HG03175 (cell line): Measurements from ENCODE around the gene MAP2K2.

Experiments used
- ATAC-seq: cut with Tn5 transposase; IDR thresholded peaks from one replicate; pipeline ENCODE4 v1.9.1; 2021; ENCODE audit warnings: mild to moderate bottlenecking, moderate library complexity; ENCODE audit not compliant: unreplicated experiment

MAP2K2 gene

DNA sequence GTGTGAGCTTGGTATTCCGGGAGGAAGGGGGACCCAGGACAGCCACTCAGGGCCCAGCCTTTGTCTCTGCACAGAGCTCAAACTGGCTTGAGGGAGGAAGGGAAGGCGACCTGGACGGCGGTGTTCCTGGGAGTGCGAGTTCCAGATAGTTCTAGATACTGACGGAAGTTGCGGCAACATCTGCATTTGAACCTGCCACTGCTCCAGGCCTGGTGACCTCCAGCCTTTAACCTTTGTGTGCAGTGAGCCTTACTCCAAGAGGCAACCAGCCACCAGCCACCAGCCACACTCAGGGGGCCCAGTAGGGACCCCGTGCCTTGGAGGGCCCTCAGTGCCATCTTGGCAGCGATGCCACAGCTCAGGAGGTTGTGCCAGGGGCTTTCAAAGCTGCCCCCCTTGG is 41.8 kb downstream of the MAP2K2 start:
- ATAC-seq = no peak

DNA sequence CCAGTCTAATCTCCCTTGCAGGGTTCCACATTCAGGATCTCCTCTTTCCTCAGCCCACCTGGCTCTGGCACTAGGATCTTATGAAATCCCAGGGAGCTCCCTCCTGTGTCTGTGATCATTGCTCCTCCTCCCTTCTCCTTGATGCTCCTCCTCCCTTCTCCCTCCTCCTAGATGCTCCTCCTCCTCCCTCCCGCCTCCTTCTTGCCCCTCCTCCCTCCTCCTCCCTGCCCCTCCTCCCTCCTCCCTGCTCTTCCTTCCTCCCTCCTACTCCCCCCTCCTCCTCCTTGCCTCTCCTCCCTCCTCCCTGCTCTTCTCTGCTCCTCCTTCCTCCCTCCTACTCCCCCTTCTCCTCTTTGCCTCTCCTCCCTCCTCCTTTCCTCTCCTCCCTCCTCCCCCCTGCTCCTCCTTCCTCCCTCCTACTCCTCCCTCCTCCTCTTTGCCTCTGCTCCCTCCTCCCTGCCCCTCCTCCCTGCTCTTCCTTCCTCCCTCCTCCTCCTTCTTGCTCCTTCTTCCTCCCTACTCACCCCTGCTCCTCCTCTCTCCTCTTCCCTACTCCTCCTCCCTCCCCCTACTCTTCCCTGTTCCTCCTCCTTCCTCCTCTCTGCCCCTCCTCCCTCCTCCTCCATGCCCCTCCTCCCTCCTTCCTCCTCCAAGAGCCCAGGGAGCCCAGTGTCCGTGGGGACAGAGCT is 42.3 kb downstream of the MAP2K2 start:
- ATAC-seq = no peak

DNA sequence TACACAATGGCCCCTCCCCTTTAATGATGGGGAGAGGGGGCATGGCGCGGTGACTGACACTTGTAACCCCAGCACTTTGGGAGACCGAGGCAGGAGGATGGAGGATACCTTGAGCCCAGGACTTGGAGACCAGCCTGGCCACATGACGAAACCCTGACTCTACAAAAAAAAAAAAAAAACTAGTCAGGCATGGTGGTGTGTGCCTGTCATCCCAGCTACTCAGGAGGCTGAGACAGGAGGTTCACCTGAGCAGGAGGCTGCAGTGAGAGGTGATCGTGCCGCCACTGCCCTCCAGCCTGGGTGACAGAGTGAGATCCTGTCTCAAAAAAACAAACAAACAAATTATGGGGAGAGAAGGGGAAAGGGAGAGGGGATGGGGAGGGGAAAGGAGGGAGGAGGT is 43.4 kb downstream of the MAP2K2 start:
- no peak for ATAC-seq

DNA sequence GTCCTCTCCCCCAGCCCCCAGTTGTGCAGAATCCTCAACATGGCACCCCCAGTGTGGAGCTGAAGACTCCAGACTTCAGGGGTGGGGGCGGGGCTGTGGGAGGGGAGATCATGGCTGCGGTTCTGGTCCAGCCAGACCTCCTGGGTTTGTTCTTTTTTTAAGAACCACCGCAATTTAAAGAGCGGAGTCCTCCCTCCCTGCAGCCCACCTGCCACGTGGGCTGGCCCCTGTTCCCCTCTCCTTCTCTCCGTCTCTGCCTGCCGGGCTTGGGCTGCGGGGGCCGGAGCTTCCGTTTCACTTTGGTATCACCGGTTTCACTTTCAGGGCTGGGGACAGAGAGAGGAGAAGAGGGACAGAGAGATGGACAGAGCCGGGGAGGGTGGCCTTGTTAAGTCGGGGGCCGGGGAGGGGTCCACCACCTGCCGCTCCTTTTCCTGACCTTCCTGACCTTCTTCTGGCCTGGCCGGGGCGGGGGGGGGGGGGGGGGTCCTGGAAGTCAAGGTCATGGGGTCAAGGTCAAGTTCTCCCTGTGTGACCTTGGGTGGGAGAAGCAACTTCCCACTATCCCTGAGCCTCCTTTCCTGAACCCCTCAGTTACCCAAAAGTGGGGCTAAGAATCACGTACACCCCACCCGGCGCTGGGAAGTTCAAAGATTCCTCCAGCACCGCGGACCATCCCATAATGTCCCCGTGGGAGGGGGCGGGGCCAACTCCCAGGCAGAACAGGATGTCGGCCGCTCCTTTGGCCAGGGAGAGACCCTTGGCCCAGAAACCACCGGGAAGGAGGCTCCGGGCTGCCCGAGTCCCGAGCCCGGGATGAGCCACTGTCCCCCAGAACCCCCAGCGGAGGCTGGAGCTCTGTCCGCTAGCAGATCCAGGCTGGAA is 45.9 kb downstream of the MAP2K2 start:
- peak; percentile 56 for ATAC-seq

DNA sequence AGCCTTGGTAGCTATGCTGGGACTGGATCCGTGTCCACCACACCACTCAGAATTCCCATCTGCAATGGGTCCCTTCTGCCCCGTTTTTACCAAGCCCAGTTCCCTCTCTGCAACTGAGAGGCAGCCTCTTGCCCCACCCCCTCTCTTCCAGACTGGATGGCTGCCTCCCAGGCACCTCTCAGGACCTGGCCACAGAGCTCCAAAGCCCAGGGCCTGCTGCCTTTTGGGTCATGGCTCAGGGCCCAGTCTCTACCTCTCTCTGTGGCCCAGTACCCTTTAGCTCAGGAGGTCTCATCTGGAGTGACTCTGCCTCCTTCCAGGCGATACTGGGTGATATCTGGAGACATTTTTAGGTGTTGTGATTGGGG is 46.9 kb downstream of the MAP2K2 start:
- ATAC-seq = no peak

DNA sequence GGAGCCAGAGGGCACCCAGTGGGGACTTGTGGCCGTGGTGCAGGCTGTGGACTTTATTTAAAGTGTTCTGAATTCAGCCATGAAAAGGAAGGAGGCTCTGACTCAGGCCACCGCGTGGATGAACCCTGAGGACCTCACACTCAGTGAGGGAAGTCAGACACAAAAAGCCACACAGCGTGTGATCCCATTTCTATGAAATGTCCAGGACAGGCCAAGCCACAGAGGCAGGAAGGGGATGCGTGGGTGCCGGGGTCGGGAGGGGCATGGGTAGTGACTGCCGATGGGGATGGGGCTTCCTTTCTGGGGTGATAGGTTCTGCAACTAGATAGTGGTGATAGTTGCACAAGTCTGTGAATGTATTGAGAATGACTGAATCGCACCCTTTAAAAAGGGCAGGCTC is 48.5 kb downstream of the MAP2K2 start:
- no peak for ATAC-seq

DNA sequence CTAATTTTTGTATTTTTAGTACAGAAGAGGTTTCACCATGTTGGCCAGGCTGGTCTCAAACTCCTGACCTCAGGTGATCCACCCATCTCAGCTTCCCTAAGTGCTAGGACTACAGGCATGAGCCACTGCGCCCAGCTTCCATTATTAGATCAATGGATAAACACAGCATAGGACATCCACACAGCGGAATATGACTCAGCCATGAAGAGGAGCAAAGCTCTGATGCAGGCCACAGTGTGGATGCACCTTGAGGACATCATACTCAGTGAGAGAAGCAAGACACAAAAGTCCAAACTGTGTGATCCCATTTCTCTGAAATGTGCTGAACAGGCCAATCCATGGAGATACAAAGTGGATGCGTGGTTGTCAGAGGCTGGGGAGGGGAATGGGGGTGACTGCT is 52.3 kb downstream of the MAP2K2 start:
- no peak for ATAC-seq

DNA sequence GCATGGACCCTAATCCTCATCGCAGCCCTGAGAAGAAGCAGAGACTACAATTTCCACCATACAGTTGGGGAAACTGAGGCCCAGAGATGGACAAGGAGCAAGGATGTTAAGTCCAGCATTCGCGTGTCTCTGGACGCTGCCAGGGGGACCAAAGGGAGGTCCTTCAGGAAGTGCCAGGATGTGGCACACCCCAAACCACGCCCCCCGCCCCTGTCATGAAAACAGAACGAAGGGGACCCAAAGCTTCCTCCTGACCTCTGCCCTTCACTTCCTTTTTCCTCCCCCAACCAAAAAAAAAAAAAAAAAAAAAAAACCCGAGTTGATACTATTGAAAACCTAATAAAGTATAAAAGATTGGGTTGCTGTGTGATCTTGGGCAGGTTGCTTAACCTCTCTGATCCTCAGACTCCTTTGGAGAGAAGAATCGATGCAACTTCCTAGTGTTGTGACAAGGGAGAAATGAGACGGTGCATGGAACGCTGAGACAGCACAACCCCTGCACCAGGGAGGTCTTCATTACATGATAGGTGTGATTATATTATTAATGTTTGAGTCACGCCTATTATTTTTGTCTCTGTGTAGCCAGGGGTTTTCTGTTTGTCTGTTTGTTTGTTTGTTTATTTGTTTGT is 54.5 kb downstream of the MAP2K2 start:
- ATAC-seq = no peak

DNA sequence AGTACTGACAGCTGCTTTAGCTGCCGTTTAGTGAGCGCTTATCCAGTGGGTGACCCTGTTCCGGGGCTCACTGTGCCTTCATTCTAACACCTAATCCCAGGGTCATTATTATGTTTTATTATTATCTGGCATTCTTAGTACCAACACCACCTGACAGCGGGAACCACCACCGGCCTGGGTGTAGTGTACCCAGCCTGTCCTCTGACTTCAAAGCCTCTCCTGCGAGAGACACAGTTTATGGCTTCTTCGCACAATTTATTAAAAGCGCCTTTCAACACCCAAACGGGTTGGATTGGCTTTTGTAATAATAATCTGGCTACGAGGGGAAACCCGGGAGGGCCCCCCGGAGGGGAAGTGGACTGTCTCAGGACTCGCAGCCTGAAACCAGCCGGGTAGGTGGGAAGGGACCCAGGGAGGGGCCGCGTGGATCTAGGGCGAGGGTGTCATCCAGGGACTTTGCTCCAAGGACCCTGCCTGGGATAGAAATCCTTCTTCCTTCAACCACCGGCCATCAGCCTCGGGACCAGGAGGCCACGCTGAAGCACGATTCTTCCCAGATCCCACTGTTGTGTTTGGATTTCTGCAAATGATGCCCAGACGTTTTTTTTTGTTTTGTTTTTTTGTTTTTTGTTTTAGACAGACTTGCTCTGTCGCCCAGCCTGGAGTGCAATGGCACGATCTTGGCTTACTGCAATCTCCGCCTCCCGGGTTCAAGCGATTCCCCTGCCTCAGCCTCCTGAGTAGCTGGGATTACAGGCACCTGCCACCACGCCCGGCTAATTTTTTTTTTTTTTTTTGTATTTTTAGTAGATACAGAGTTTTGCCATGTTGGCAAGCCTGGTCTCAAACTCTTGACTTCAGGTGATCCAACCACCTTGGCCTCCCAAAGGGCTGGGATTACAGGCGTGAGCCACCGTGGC is 55.6 kb downstream of the MAP2K2 start:
- ATAC-seq = no peak

DNA sequence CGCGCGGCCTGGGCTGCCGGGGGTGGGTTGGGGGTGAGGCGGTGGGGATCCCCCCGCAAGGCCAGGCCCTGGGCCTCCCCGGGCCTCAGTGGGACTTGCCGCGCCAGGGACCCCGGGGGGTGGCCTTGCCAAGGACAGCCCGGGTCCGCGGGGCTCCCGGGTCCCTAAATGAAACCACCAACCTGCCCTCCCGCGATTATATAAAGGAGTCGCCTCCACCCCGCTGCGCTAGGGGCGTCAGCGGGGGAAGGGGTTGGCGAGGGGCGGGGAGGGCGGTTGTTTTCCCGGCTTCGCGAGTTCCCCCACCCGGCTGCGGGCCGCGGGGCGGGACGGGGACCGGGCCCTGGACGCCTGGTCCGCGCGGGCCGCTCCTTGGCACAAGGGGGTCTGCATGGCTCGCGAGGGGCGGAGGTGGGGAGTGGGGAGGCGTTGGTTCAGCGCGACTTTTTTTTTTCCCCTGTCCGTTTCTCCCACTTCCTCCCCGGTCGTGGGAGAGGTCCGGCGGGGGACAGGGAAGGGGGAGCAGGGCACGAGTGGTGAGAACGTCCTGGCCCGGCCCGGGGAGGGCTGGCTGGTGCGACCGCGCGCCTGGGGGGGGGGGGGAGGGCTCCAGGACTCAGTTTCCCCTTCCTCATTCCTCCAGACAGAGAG is 56.4 kb downstream of the MAP2K2 start:
- no peak for ATAC-seq

DNA sequence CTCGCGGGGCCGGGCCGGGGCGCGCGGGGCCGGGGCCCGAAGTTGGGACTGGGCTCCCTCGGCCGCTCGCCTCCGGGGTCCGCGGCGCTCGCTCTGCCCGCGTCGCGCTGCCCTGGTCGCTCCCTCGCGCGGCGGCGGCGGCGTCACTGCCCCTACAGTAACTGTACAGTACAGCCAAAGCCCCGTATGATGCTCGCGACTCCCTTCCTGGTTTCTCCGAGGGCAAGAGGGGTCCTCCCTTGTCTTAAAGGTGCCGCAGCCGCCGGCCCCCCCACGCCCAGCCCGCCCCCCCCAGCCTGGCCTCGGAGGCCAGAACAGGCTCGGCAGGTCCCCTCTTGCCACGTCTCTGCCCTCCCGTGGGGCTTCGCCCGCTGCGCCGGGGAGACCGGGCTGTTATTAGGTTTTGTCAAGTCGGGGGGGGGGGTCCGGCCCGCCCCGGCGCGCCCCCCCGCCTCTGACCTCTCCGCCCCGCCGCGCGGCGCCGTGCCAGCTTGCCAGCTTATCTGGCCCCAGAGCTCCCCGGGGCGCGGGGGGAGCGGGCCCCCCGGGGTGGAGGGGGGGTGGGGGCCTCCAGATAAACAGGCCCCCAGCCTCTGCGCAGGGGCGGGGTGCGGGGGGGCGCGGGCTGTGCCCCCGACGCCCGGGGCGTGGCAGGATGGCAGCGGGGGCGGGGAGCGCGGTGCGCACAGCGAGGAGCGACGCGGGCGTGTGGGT is 57.1 kb downstream of the MAP2K2 start, which contains the start of gene ZBTB7A:
ZBTB7A (minus strand) TSS at position 218 of the 714 bp plus-strand sequence. CDS start 11,667 bp downstream, outside the sequence.
- peak; percentile 23 for ATAC-seq

DNA sequence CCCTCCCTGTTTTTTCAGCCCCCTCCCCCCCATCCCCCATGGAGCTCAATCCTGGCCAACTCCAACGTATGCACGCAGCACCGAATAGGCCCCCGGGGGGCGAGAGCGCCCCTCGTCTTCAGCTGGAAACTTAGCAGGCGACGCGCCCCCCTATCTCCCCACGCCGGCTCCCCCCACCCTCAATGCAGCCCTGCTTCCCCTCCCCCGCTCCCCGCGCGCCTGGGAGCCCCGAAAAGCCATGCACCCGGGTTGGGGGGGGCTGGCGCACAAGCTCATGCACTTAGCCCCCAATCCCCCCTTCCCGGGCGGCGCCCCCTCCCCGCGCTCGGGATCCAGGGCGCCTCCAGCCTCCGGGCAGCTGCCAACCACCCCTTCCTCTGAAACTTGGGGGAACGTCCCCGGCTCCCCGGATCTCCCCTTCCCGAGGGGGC is 57.7 kb downstream of the MAP2K2 start:
- ATAC-seq = no peak

DNA sequence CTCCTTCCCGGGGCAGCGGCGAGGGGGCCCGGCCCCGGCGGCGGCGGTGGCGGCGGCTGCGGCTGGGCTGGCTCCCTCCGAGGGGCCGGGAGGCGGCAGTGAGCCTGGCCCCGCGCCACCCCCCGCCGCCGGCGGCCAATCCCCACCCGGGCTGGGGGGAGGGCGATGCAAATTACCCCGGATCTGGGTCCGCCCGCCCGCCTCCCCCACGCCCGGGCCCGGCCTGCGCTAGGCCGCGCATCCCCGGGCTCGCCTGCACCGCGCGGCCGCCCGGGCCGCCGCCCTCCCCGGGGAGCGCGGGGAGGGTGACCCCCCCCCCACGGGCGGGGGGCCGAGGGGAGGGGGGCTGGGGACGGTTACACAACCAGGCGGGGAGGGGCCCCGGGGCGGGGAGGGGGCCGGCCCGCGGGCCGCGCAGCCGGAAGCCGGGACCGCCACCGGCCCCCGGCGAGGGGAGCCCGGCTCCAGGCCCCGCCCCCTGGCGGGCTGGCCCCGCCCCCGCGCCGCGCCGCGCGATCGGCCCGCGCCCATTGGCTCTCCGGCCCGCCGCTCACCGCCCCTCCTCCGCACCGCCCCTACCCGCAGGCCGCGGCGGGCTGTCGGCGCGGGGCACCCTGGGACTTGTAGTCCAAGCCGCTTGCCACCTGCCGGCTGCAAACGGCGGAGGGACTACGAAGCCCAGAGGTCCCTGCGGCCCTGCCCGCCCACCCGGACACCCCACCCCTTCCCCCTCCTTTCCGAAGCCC is 58.3 kb downstream of the MAP2K2 start:
- ATAC-seq = peak; percentile 61

DNA sequence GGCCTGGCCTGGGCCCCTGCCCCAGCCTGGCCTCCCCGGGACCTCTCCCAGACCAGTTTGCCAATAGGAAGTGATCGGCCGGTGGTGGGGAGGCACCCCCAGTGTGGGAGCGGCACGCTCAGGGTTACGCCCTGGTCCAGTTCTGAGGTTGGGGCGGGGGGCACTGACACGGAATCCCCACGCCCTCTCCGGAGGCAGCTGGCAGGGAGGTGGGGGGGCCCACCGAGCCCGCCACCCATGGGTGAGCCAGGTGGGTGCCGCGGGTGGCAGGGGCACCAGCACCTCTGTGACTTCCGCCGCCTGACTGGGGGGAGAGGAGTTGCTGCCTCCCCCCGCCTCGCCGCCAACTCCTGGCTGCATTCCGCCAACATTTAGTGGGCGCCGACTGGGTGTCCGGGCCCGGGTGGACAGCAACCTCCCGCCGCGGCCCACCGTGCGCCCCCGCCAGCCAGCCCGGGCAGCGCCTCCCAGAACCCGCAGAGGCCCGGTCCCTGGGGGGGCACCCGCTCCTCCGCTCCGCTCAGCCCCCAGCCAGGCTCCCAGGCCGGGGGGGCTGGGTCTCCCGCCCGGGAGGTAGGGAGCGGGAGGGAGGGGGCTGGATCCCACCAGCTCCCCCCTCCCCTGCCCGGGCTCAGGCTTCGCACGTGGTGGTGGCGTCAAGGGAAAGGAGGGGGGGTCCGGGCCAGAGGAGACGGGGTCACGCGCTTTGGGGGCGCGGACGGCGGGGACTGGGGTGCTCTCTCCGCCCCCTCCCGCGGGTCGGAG is 59.2 kb downstream of the MAP2K2 start:
- ATAC-seq = peak; percentile 8

DNA sequence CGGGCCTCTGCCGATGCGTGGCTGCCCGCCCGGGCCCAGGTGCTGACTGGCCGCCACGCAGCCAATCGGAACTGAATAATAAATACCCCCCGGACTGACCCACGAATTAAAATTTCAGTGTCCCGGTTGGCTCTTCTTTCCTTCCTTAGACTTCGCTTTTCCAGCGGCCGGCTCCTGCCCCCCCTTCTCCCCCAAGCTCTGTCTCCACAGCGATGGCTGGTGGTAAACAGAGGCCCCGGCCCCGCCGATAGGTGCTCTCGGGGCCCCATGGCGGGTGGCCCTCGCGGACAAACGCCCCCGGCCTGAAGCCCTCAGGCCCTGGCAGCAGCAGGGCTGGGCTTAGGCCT is 59.8 kb downstream of the MAP2K2 start:
- ATAC-seq = no peak

DNA sequence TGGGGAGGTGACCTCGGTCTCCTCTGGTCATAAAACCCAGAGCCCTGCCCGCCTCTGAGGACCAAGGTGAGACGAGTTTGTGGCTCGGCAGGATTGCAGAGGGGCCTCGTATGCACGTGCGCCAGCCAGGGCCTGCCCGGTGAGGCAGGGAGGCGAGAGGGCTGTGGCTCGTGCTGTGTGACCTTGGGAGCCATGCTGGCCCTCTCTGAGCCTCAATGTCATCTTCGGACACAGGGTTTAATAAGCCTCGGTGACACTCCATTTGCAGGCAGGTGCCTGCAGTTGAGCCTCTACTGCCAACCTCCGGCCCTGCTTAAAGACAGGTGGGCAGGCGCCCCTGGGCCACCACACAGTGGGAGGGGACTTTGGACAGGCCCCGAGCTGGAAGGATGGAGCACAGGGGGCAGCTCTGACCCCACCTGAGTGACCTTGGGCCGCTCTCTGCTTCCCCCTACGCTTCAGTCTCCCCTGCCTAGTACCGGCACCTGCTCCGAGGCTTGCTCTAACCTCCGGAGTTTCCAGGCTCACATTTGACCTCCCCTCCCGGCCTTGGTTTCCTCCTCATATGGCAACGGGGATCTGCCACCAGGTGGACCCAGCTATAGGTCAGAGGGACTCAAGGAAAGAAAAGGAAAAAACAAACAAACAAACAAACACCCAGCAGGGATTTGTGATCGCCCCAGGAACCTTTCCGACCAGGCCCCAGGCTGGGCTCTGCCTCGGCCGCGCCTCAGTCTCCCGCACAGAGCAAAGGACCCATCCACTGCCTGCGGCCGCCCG is 60.4 kb downstream of the MAP2K2 start:
- ATAC-seq = no peak
